SK-N-SH treated with all-trans-retinoic acid at 6 μM for 48 hours (cell line): ENCODE results near the gene LRCOL1.

Source experiments
- ATAC-seq: fragments of 200-7000 bp; cut with Tn5 transposase; 3 replicates; pipeline ENCODE4 v1.9.1; 2020; ENCODE audit warnings: mild to moderate bottlenecking, moderate library complexity
- CSRNP3 ChIP-seq: fragments of 250-450 bp; sonication (Bioruptor Pico); IDR thresholded peaks from 2 replicates; pipeline ENCODE4 v1.5.1; 2021; ENCODE audit warnings: mild to moderate bottlenecking, moderate library complexity
- ESRRG ChIP-seq: fragments of 250-450 bp; sonication (Bioruptor Pico); IDR thresholded peaks from 2 replicates; pipeline ENCODE4 v1.6.1; 2021; ENCODE audit warnings: mild to moderate bottlenecking
- GLIS3 ChIP-seq: fragments of 250-450 bp; sonication (Bioruptor Pico); IDR thresholded peaks from 2 replicates; pipeline ENCODE4 v1.5.0; 2020; ENCODE audit warnings: mild to moderate bottlenecking, moderate library complexity
- ISL1 ChIP-seq: fragments of 250-450 bp; sonication (Bioruptor Pico); IDR thresholded peaks from 2 replicates; pipeline ENCODE4 v2.1.2; 2022; ENCODE audit warnings: mild to moderate bottlenecking, moderate library complexity
- POU6F1 ChIP-seq: fragments of 250-450 bp; sonication (Bioruptor Pico); IDR thresholded peaks from 2 replicates; pipeline ENCODE4 v1.8.0; 2021; ENCODE audit warnings: low read depth, mild to moderate bottlenecking, moderate library complexity, borderline replicate concordance
- PPARA ChIP-seq: fragments of 250-450 bp; sonication (Bioruptor Pico); IDR thresholded peaks from 2 replicates; pipeline ENCODE4 v1.5.0; 2020; ENCODE audit warnings: mild to moderate bottlenecking, borderline replicate concordance
- RARB ChIP-seq: fragments of 250-450 bp; sonication (Bioruptor Pico); IDR thresholded peaks from 2 replicates; pipeline ENCODE4 v1.8.0; 2021; ENCODE audit warnings: mild to moderate bottlenecking, moderate library complexity
- SNAI2 ChIP-seq: fragments of 250-450 bp; sonication (Bioruptor Pico); IDR thresholded peaks from 2 replicates; pipeline ENCODE4 v1.5.0; 2020; ENCODE audit warnings: mild to moderate bottlenecking, moderate library complexity
- TOX ChIP-seq: fragments of 250-450 bp; sonication (Bioruptor Pico); IDR thresholded peaks from 2 replicates; pipeline ENCODE4 v1.8.0; 2021; ENCODE audit warnings: mild to moderate bottlenecking, moderate library complexity, borderline replicate concordance
- TSHZ2 ChIP-seq: fragments of 250-450 bp; sonication (Bioruptor Pico); IDR thresholded peaks from 2 replicates; pipeline ENCODE4 v1.5.0; 2020; ENCODE audit warnings: mild to moderate bottlenecking, moderate library complexity
- ZC3H10 ChIP-seq: fragments of 250-450 bp; sonication (Bioruptor Pico); IDR thresholded peaks from 2 replicates; pipeline ENCODE4 v1.5.1; 2021; ENCODE audit warnings: mild to moderate bottlenecking, moderate library complexity
- ZFP3 ChIP-seq: fragments of 250-450 bp; sonication (Bioruptor Pico); IDR thresholded peaks from 2 replicates; pipeline ENCODE4 v1.5.0; 2020; ENCODE audit warnings: mild to moderate bottlenecking, moderate library complexity
- ZFP30 ChIP-seq: fragments of 450-650 bp; formaldehyde crosslinking; IDR thresholded peaks from 2 replicates; pipeline ENCODE4 v1.5.0; 2022; ENCODE audit warnings: mild to moderate bottlenecking, moderate library complexity
- ZNF8 ChIP-seq: fragments of 450-650 bp; formaldehyde crosslinking; IDR thresholded peaks from 2 replicates; pipeline ENCODE4 v1.5.0; 2020; ENCODE audit warnings: mild to moderate bottlenecking, moderate library complexity
- TF ChIP-seq, protein P1 (sequence below): fragments of 250-450 bp; sonication (Bioruptor Pico); IDR thresholded peaks from 2 replicates; pipeline ENCODE4 v1.5.1; 2020; ENCODE audit warnings: low read depth, mild to moderate bottlenecking, moderate library complexity

The LRCOL1 gene

GRCh38 chr12:132610051-132610759, at the start of gene LRCOL1:
TSS of gene LRCOL1 (minus strand) at chr12:132610582. CDS start at chr12:132606251, 4,331 bp downstream.
- peak; percentile 74 for ATAC-seq
- TF ChIP-seq GLIS3 (CRISPR knock-in tag): no peak
- no peak for TF ChIP-seq TOX (CRISPR knock-in tag)
- no peak for TF ChIP-seq PPARA (CRISPR knock-in tag)
- TF ChIP-seq ZC3H10 (CRISPR knock-in tag): no peak

GRCh38 chr12:132660052-132660451, 49.7 kb upstream of the LRCOL1 start:
- ATAC-seq: no peak
- no peak for TF ChIP-seq POU6F1 (CRISPR knock-in tag)
- TF ChIP-seq RARB (CRISPR knock-in tag): no peak
- no peak for TF ChIP-seq PPARA (CRISPR knock-in tag)
- TF ChIP-seq ISL1: no peak
- TF ChIP-seq ZFP30 (CRISPR knock-in tag): no peak
- no peak for TF ChIP-seq SNAI2
- no peak for TF ChIP-seq ZNF8 (CRISPR knock-in tag)
- no peak for TF ChIP-seq CSRNP3 (CRISPR knock-in tag)

DNA sequence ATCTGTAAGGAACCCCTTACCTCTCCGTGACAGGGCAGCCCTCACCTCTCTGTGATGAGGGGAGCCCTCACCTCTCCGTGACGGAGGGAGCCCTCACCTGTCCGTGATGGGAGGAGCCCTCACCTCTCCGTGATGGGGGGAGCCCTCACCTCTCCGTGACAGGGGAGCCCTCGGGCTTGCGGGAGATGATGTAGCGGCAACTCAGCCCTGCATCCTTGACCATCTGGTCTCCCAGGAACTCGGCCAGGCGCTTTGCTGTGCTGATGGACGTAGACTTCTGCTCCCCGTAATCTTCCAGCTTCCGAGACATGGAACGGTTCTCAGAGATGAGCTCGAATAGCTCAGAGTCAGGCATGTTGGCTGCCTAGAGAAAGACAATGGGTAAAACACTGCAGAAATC, 48.8 kb upstream of the LRCOL1 start:
- ATAC-seq: no peak
- TF ChIP-seq ISL1: no peak
- no peak for TF ChIP-seq TSHZ2 (CRISPR knock-in tag)
- no peak for TF ChIP-seq ESRRG
- TF ChIP-seq ZFP3: no peak
- no peak for TF ChIP-seq CSRNP3 (CRISPR knock-in tag)
- TF ChIP-seq, protein P1, sequence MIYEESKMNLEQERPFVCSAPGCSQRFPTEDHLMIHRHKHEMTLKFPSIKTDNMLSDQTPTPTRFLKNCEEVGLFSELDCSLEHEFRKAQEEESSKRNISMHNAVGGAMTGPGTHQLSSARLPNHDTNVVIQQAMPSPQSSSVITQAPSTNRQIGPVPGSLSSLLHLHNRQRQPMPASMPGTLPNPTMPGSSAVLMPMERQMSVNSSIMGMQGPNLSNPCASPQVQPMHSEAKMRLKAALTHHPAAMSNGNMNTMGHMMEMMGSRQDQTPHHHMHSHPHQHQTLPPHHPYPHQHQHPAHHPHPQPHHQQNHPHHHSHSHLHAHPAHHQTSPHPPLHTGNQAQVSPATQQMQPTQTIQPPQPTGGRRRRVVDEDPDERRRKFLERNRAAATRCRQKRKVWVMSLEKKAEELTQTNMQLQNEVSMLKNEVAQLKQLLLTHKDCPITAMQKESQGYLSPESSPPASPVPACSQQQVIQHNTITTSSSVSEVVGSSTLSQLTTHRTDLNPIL (CRISPR knock-in tag): no peak
- TF ChIP-seq, all 23 proteins: peak for 0

- TF ChIP-seq ZNF8 (CRISPR knock-in tag): no peak
- TF ChIP-seq, all 23 proteins: peak for 0
- no peak for ATAC-seq
Measured at GRCh38 chr12:132658149-132658894, 47.9 kb upstream of the LRCOL1 start.
